GM18907 (cell line): Measurements from ENCODE around the gene MYO1C.
"Not testable (repeated sequence)": the region's sequence is repeated elsewhere in the genome, so short reads cannot be mapped to it uniquely, and the experiment has no call there.

Experiments used
- ATAC-seq: cut with Tn5 transposase; IDR thresholded peaks from one replicate; pipeline ENCODE4 v1.9.1; 2021; ENCODE audit warnings: mild to moderate bottlenecking, moderate library complexity; ENCODE audit not compliant: unreplicated experiment

MYO1C gene

GRCh38 chr17:1434150-1434549 is 58.3 kb downstream of the MYO1C start:
- ATAC-seq = no peak

GRCh38 chr17:1431631-1432104 is 60.8 kb downstream of the MYO1C start:
- no peak for ATAC-seq

GRCh38 chr17:1423456-1424135 is 68.9 kb downstream of the MYO1C start:
- ATAC-seq = no peak

- ATAC-seq = no peak
These were observed 69.6 kb downstream of the MYO1C start for GRCh38 chr17:1422885-1423284.

- ATAC-seq = no peak
These were observed 71.0 kb downstream of the MYO1C start for GRCh38 chr17:1421470-1421869.

- ATAC-seq = no peak
These were observed 71.5 kb downstream of the MYO1C start for GRCh38 chr17:1420981-1421380.

- ATAC-seq = no peak
These were observed 72.3 kb downstream of the MYO1C start for GRCh38 chr17:1420163-1420562.

GRCh38 chr17:1418476-1418875 is 74.0 kb downstream of the MYO1C start:
- not testable (repeated sequence) for ATAC-seq

GRCh38 chr17:1416414-1416813 is 76.1 kb downstream of the MYO1C start:
- ATAC-seq = no peak

- no peak for ATAC-seq
These were observed 77.9 kb downstream of the MYO1C start for GRCh38 chr17:1414634-1415033.
